Activated T-cell treated with anti-CD3 and anti-CD28 coated beads, Interleukin-2, amount 50 U/mL, for 24 hours (primary cell): ENCODE results near the gene TNK2.
"Not testable (repeated sequence)": the region's sequence is repeated elsewhere in the genome, so short reads cannot be mapped to it uniquely, and the experiment has no call there.

ENCODE experiments used
- DNase-seq: peaks from one replicate; pipeline ENCODE4 v3.0.0-alpha.2; 2020
- H3K27ac Mint-ChIP-seq: 2 replicates; pipeline ENCODE4 v1.8.0; 2020; ENCODE audit warnings: mild to moderate bottlenecking, mixed read lengths
- H3K27me3 Mint-ChIP-seq: 2 replicates; pipeline ENCODE4 v1.8.0; 2020; ENCODE audit warnings: mixed read lengths
- H3K36me3 Mint-ChIP-seq: 2 replicates; pipeline ENCODE4 v1.8.0; 2020; ENCODE audit warnings: low read depth, mixed read lengths
- H3K4me1 Mint-ChIP-seq: 2 replicates; pipeline ENCODE4 v1.8.0; 2020; ENCODE audit warnings: low read depth, mixed read lengths
- H3K4me3 Mint-ChIP-seq: 2 replicates; pipeline ENCODE4 v1.8.0; 2020; ENCODE audit warnings: mild to moderate bottlenecking, moderate library complexity, mixed read lengths
- H3K9me3 Mint-ChIP-seq: 2 replicates; pipeline ENCODE4 v1.8.0; 2020; ENCODE audit warnings: mixed read lengths

The TNK2 gene

GRCh38 chr3:195909644-195910498 is 1.5 kb upstream of the TNK2 start:
- DNase-seq = peak; percentile 95
- peak overlapping the region; percentile 82 for H3K27ac Mint-ChIP-seq
- H3K36me3 Mint-ChIP-seq = peaks cover 16% of the 10 kb centered on the region
- H3K9me3 Mint-ChIP-seq = no peaks in the 10 kb centered on the region
- peak overlapping the region; percentile 73 for H3K4me3 Mint-ChIP-seq
- no peaks in the 10 kb centered on the region for H3K27me3 Mint-ChIP-seq
- H3K4me1 Mint-ChIP-seq = peaks cover 50% of the 10 kb centered on the region

GRCh38 chr3:195908694-195909581 is 587 bp upstream of the TNK2 start:
- peak overlapping the region; percentile 100 for H3K27ac Mint-ChIP-seq
- H3K4me3 Mint-ChIP-seq = peak overlapping the region; percentile 91
- H3K27me3 Mint-ChIP-seq = no peaks in the 10 kb centered on the region
- no peaks in the 10 kb centered on the region for H3K9me3 Mint-ChIP-seq
- H3K36me3 Mint-ChIP-seq = peaks cover 16% of the 10 kb centered on the region
- peaks cover 51% of the 10 kb centered on the region for H3K4me1 Mint-ChIP-seq
- peak; percentile 64 for DNase-seq

- Mint-ChIP-seq H3K27ac (peak overlapping the region; percentile 100), H3K9me3 (no peaks in the 10 kb centered on the region), H3K27me3 (no peaks in the 10 kb centered on the region), H3K4me1 (peaks cover 60% of the 10 kb centered on the region), H3K36me3 (peaks cover 16% of the 10 kb centered on the region), H3K4me3 (peak overlapping the region; percentile 91)
- no peak for DNase-seq
These were observed 742 bp downstream of the TNK2 start for GRCh38 chr3:195907684-195907933.

GRCh38 chr3:195906865-195907683 is 1.3 kb downstream of the TNK2 start:
- no peaks in the 10 kb centered on the region for H3K27me3 Mint-ChIP-seq
- peak; percentile 79 for DNase-seq
- no peaks in the 10 kb centered on the region for H3K9me3 Mint-ChIP-seq
- peaks cover 16% of the 10 kb centered on the region for H3K36me3 Mint-ChIP-seq
- peak overlapping the region; percentile 100 for H3K27ac Mint-ChIP-seq
- H3K4me1 Mint-ChIP-seq = peaks cover 62% of the 10 kb centered on the region
- H3K4me3 Mint-ChIP-seq = peak overlapping the region; percentile 91

- no peak for DNase-seq
- no peaks in the 10 kb centered on the region for H3K27me3 Mint-ChIP-seq
- H3K4me1 Mint-ChIP-seq = peaks cover 71% of the 10 kb centered on the region
- peak overlapping the region; percentile 100 for H3K27ac Mint-ChIP-seq
- peaks cover 16% of the 10 kb centered on the region for H3K36me3 Mint-ChIP-seq
- no peaks in the 10 kb centered on the region for H3K9me3 Mint-ChIP-seq
- H3K4me3 Mint-ChIP-seq = peak overlapping the region; percentile 91
These were observed 2.1 kb downstream of the TNK2 start for GRCh38 chr3:195905970-195906864.

- peak overlapping the region; percentile 37 for H3K27ac Mint-ChIP-seq
- H3K9me3 Mint-ChIP-seq = no peaks in the 10 kb centered on the region
These were observed 4.0 kb downstream of the TNK2 start for GRCh38 chr3:195904368-195904767.

GRCh38 chr3:195903950-195904290 is 4.4 kb downstream of the TNK2 start:
- no peak overlapping the region for H3K4me3 Mint-ChIP-seq
- peak overlapping the region; percentile 14 for H3K27ac Mint-ChIP-seq
- H3K27me3 Mint-ChIP-seq = no peaks in the 10 kb centered on the region

More at GRCh38 chr3:195904368-195904767, 4.0 kb downstream of the TNK2 start:
- DNase-seq = no peak
- Mint-ChIP-seq H3K36me3 (peaks cover 16% of the 10 kb centered on the region), H3K27me3 (no peaks in the 10 kb centered on the region), H3K4me3 (no peak overlapping the region), H3K4me1 (peaks cover 82% of the 10 kb centered on the region)

GRCh38 chr3:195902634-195903033 is 5.7 kb downstream of the TNK2 start:
- peaks cover 85% of the 10 kb centered on the region for H3K4me1 Mint-ChIP-seq
- not testable (repeated sequence) for H3K27me3 Mint-ChIP-seq, H3K9me3 Mint-ChIP-seq, DNase-seq, H3K4me3 Mint-ChIP-seq, H3K27ac Mint-ChIP-seq
- H3K36me3 Mint-ChIP-seq = peaks cover 15% of the 10 kb centered on the region

More at GRCh38 chr3:195903950-195904290, 4.4 kb downstream of the TNK2 start:
- peaks cover 84% of the 10 kb centered on the region for H3K4me1 Mint-ChIP-seq
- no peak for DNase-seq
- no peaks in the 10 kb centered on the region for H3K9me3 Mint-ChIP-seq
- peaks cover 16% of the 10 kb centered on the region for H3K36me3 Mint-ChIP-seq

GRCh38 chr3:195901836-195902585 is 6.3 kb downstream of the TNK2 start:
- not testable (repeated sequence) for DNase-seq, H3K9me3 Mint-ChIP-seq

GRCh38 chr3:195900436-195901355 is 7.7 kb downstream of the TNK2 start:
- H3K36me3 Mint-ChIP-seq = peaks cover under 1% of the 10 kb centered on the region
- H3K4me1 Mint-ChIP-seq = peaks cover 81% of the 10 kb centered on the region
- peak; percentile 64 for DNase-seq
- peak overlapping the region; percentile 38 for H3K4me3 Mint-ChIP-seq
- H3K27me3 Mint-ChIP-seq = no peaks in the 10 kb centered on the region
- H3K9me3 Mint-ChIP-seq = no peaks in the 10 kb centered on the region
- H3K27ac Mint-ChIP-seq = peak overlapping the region; percentile 67

More at GRCh38 chr3:195901836-195902585, 6.3 kb downstream of the TNK2 start:
- H3K27me3 Mint-ChIP-seq, H3K4me3 Mint-ChIP-seq, H3K27ac Mint-ChIP-seq: not testable (repeated sequence)
- peaks cover 13% of the 10 kb centered on the region for H3K36me3 Mint-ChIP-seq
- peaks cover 84% of the 10 kb centered on the region for H3K4me1 Mint-ChIP-seq

- no peak for DNase-seq
- Mint-ChIP-seq H3K27ac (peak overlapping the region; percentile 67), H3K9me3 (no peaks in the 10 kb centered on the region), H3K27me3 (no peaks in the 10 kb centered on the region), H3K36me3 (peaks cover under 1% of the 10 kb centered on the region), H3K4me1 (peaks cover 76% of the 10 kb centered on the region), H3K4me3 (peak overlapping the region; percentile 38)
These were observed 8.5 kb downstream of the TNK2 start for GRCh38 chr3:195899701-195900435.
